GM12875 (cell line): ENCODE data around the gene GLB1L2.

Source experiments
- H3K4me3 ChIP-seq: one replicate; pipeline ENCODE4 v1.5.1; 2011; ENCODE audit warnings: low read depth, low read length, control low read depth
- TF ChIP-seq, protein P1 (sequence below): IDR thresholded peaks from 2 replicates; pipeline ENCODE4 v1.5.1; 2011; ENCODE audit warnings: low read depth, mild to moderate bottlenecking, control low read depth, inconsistent platforms, low read length, moderate library complexity, borderline replicate concordance; ENCODE audit not compliant: insufficient read depth

The GLB1L2 gene

DNA sequence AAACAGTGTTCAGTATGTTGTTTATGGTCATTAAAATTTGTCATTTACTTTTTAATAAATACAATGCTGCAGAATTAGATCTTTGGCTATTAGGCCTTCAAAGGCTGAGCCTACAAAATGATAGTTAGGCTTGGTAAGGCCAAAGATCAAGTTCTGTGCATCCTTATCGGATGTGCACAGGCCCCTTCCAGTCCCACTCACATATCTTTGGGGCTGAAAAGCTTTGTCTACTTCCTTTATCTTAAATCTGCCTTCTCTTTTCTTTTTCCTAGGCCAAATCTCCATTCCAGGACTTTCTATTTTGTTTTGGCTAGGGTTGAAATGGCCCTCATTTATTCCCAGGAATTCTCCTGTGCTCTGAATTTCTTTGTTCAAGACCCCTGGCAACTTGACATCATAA is 3.4 kb upstream of the GLB1L2 start:
- TF ChIP-seq, protein P1, sequence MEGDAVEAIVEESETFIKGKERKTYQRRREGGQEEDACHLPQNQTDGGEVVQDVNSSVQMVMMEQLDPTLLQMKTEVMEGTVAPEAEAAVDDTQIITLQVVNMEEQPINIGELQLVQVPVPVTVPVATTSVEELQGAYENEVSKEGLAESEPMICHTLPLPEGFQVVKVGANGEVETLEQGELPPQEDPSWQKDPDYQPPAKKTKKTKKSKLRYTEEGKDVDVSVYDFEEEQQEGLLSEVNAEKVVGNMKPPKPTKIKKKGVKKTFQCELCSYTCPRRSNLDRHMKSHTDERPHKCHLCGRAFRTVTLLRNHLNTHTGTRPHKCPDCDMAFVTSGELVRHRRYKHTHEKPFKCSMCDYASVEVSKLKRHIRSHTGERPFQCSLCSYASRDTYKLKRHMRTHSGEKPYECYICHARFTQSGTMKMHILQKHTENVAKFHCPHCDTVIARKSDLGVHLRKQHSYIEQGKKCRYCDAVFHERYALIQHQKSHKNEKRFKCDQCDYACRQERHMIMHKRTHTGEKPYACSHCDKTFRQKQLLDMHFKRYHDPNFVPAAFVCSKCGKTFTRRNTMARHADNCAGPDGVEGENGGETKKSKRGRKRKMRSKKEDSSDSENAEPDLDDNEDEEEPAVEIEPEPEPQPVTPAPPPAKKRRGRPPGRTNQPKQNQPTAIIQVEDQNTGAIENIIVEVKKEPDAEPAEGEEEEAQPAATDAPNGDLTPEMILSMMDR = no peak
- H3K4me3 ChIP-seq = no peak overlapping the region

DNA sequence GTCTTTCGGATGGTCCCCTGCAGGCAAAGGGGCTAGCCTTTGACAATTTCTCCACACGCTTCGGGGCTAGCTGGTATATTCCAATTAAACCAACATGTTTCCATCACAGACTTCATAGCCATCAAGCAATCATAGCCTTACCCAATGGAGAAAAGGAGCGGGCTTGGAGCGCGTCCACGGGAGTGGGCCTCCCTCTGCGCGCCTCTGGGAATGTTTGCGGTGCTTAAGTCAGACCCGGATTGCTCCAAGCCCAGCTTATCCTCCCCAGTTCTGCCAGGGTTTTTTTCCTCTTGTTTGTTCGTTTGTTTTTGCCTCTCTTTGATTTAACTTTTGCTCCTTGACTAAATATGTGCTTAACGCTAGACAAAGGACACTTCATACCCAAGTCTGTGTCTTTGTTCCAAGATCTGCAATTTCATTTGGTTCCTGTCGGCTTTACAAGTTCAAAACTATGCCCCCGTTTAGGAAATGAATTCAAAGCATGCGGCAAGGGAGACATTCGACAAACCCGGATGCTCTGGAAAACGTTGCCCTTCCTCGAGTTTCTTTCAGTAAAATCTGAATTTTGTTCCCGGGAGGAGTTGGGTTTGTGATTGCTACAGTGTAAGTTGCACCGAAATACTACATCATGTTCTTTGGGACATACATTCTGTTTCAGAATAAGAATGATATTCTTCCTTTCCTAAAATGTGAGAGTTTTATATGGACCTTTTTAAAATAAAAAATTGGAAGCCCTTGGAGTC is 1.0 kb upstream of the GLB1L2 start:
- TF ChIP-seq, protein P1 = no peak
- no peak overlapping the region for H3K4me3 ChIP-seq

DNA sequence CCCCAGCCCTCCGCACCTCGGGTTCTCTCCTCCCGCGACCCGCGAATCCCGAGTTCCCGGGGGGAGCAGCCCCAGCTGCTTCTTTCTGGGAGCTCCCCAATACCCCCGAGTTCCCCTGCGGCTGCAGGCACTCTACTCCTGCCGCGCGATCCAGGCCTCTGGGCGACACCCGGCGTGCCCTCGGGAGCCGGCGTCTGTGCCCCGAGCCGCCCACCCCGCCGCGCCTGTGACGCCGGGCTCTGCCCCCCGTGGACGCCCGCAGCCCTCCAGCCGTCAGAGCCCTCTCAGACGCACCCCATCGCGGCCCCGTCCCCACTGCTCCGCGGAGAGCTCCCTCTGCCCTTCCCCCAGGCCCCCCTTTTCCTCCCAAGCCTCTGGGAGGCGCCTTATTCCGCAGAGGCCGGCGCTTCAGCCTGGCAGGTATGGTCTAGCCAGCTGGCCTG is 422 bp downstream of the GLB1L2 start:
- peak overlapping the region; percentile 41 for H3K4me3 ChIP-seq

DNA sequence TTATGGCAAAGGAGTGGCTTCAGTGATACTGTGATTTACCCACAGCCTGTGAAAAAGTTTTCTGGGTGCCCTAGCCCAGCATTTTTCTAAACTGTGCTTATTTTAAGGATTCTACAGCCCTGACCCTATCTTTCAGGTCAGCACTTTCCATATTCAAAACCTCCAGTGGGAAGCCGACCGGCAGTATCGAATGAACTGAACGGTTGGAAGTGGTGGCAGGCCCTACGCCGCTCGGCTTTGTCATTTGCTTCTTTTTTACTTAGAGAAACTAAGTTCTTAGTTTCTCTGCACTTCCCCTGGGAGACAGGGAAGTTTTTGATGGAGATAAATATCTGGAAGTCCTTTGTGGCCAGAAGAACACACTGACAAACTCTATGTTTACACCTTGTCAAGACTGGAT is 994 bp downstream of the GLB1L2 start:
- TF ChIP-seq, protein P1 = no peak
- H3K4me3 ChIP-seq = no peak overlapping the region

More for the DNA sequence above, 422 bp downstream of the GLB1L2 start:
- TF ChIP-seq, protein P1 = no peak

DNA sequence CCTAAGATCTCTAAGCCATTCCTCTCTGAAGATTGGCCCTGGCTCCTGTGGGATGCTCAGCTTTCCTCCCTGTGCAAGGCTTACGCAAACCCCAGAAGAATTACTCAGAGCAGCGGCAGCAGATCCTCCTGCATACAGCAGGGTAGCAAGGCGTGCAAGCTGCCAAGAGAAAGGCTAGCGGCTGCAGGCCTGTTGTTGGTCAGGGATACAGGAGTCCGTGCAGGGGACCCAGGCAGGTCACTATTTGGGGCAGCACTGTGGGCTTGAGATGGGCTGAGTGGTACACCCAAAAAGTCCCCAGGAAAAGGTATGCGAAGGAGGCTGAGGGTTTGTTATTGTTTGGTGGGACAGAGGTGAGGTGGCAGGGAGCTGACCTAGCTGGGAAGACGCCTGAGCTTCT is 1.5 kb downstream of the GLB1L2 start:
- no peak overlapping the region for H3K4me3 ChIP-seq

DNA sequence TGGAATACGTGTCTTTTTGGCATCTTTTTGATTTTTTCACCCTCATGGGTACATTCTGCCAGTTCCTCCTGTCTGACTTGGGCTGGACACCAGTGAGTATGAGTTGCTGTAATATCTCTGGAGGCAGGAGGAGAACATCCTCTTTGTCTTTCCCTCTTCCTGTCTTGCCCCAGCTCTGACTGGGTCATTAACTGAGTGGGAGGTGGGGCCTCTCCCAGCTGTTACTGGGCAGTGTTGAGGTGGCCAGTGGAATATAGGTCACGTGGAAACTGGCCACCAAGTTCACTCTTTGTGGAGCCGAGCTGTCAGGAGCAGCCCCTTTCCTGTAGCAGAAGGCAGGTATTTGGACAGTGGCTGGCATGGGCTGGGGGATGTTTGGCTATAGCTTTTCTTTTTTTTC is 2.2 kb downstream of the GLB1L2 start:
- no peak overlapping the region for H3K4me3 ChIP-seq
- TF ChIP-seq, protein P1 = no peak

More for the DNA sequence above, 1.5 kb downstream of the GLB1L2 start:
- TF ChIP-seq, protein P1 = no peak

DNA sequence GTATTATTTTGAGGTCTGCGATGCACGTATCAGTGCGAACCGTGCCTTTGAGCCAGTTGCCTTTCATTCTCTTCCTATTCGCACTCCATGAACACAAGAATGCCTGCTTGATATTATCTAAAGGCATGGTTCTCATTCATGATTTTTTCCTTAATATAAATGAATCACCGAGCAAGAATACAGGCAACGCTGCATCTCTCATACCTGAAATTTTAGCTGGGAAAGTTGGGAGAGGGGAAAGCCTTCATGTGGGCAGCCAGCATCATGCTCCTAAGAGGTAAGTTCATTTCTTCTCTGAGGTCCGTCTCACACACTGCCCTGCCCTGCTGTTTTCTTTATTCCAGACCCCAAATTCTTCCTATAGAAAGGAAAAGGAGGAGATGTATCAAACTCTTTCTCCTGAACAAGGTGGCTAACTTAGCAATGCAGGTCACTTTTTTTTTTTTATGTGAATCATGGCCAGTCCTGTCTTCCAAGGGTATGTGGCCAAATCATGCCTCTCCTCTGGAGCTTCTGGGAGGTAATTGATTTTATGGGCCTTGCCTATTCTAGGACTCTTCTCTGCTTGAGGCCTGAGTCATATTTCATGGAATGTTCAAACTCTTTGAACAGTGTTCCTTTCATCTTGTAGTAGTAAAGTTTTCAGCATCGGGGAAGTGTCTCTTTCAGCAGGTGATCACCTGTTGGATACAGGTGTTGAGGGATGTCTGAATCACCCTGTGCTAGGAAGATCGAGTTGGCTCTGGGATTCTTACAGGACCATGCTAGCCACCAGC is 3.2 kb downstream of the GLB1L2 start:
- TF ChIP-seq, protein P1 = no peak

More for the DNA sequence above, 3.2 kb downstream of the GLB1L2 start:
- no peak overlapping the region for H3K4me3 ChIP-seq
